ENCODE results near the gene CELF4.

DNA sequence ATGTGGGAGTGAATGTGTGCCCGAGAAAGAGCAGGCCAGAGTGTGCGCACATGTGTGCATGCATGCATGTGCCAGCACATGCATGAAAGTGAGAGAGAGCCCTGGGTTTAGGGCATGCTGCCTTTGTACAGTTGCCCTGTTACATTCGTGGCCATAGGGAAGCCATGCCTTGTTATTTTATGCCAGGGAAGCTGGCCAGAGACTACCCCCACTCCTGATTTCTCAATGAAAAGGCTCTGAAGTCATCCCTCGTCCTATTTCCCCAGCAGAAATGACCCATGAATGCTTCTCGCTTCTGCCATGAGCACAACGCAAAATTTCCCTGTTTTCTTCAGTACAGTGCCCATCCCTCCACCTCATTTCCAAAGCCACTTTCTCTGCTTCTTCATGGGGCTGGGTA, 143.0 kb downstream of the CELF4 start:
- TF ChIP-seq USF1 (IDR thresholded peaks at IDR 0.05) (no peak), CREB1 (IDR thresholded peaks at IDR 0.05; ENCODE audit: low read depth) (no peak), REST (IDR thresholded peaks at IDR 0.05; ENCODE audit: low read depth) (no peak), TCF12 (IDR thresholded peaks at IDR 0.05; ENCODE audit: low read depth) (no peak), ZBTB7A (IDR thresholded peaks at IDR 0.05; ENCODE audit: low read depth) (no peak), TAF1 (IDR thresholded peaks at IDR 0.05; ENCODE audit: low read depth) (no peak), YY1 (IDR thresholded peaks at IDR 0.05; ENCODE audit: low read depth) (no peak)
- TF ChIP-seq, protein P1, sequence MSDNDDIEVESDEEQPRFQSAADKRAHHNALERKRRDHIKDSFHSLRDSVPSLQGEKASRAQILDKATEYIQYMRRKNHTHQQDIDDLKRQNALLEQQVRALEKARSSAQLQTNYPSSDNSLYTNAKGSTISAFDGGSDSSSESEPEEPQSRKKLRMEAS (IDR thresholded peaks at IDR 0.05): no peak

Measured in Ishikawa (cell line).